Pancreas (tissue), 10 donors: ENCODE results near the gene SLC5A2. TPM values are rescaled to one million over a fixed set of nuclear protein-coding genes. Genes with fewer than 3 reads are reported as not detected.

Experiments
- ATAC-seq, 4 donors: fragments of 200-7000 bp; cut with Tn5 transposase; one replicate each; pipeline versions ENCODE4 v1.8.0 to v1.9.1; 2020; ENCODE audit warnings: mild to moderate bottlenecking in 4 of 4, moderate library complexity in 4 of 4
- DNase-seq, 6 donors: peaks; one replicate each; pipeline ENCODE4 v3.0.0-alpha.2; 2020
- FAIRE-seq: peaks from 2 replicates; lab custom pipeline; 2012; peaks lifted over from hg19 to GRCh38; lab: Jason Lieb, UNC
- H3K27ac ChIP-seq, 4 donors: fragments of 200-600 bp; sonication (generic); 1 replicate in 3 of 4; 2 replicates in 1 of 4; pipeline versions ENCODE4 v1.5.0 to v1.8.0; 2020
- H3K27me3 ChIP-seq, 4 donors: fragments of 200-600 bp; one replicate each; pipeline ENCODE4 v1.8.0; 2021
- H3K36me3 ChIP-seq, 3 donors: fragments of 200-600 bp; sonication (generic) in 1 of 3; one replicate each; pipeline versions ENCODE4 v1.5.0 to v1.8.0; 2020 to 2021
- H3K4me1 ChIP-seq, 3 donors: fragments of 200-600 bp; one replicate each; pipeline ENCODE4 v1.8.0; 2021
- H3K4me3 ChIP-seq, 4 donors: fragments of 200-600 bp; sonication (generic) in 2 of 4; one replicate each; pipeline versions ENCODE4 v1.5.0 to v1.8.0; 2020 to 2021
- H3K9me3 ChIP-seq, 4 donors: fragments of 200-600 bp; one replicate each; pipeline ENCODE4 v1.8.0; 2021
- CTCF ChIP-seq, 4 donors: fragments of 200-600 bp; sonication (generic) in 3 of 4; IDR thresholded peaks; one replicate each; pipeline versions ENCODE4 v1.5.0 to v1.8.0; 2021; ENCODE audit warnings: antibody characterized with exemption in 4 of 4
- WGBS, 2 donors: extraction: QIAGEN DNeasy Blood & Tissue Kit; methylation state at CpG; one replicate each; pipeline ENCODE4 v1.1.7; 2013; 5-methylcytosine and 5-hydroxymethylcytosine counted together
- intact Hi-C, 3 donors: fragments of 100-400 bp; cut with DNase I; formaldehyde crosslinking; loops; one replicate each; pipeline versions ENCODE4 v1.11.1 to v1.14.2; 2022
- polyA plus RNA-seq, 2 donors: library from polyadenylated mRNA; stranded (reverse); fragments of 200-250 nt; gene quantifications; one replicate each; pipeline ENCODE4 v1.2.3, GENCODE V29; 2013
- total RNA-seq, 6 donors: library from RNA; stranded (reverse); fragmentation: NEBNext Ultra II Directional in 4 of 6; extraction: Animal tissue kit (Norgen Biotek cat#: 25700) in 4 of 6; gene quantifications; one replicate each; pipeline versions ENCODE4 v1.2.1 to v1.2.4, GENCODE V29; 2021 to 2023
- donor health status: healthy with polysubstance abuse.
- donor health status: DM: no; HTN: no; CAD: no; lungs with moderate emphysema.
- donor health status: DM: no; HTN: no; CAD: no.
- donor health status: control.
- donor health status: control.
- donor health status: Bipolar disorder and iron deficiency.
- donor health status: DM: yes; HTN: yes; CAD: no.
- donor health status: DM: no; HTN: no; CAD: no.
- donor health status: DM: no; HTN: no; CAD: no.
- donor health status: DM: yes; HTN: yes; CAD: no.

SLC5A2 gene
- total and polyA plus RNA-seq, 8 donors: 0.35 to 4.9 (median 0.64) TPM

DNA sequence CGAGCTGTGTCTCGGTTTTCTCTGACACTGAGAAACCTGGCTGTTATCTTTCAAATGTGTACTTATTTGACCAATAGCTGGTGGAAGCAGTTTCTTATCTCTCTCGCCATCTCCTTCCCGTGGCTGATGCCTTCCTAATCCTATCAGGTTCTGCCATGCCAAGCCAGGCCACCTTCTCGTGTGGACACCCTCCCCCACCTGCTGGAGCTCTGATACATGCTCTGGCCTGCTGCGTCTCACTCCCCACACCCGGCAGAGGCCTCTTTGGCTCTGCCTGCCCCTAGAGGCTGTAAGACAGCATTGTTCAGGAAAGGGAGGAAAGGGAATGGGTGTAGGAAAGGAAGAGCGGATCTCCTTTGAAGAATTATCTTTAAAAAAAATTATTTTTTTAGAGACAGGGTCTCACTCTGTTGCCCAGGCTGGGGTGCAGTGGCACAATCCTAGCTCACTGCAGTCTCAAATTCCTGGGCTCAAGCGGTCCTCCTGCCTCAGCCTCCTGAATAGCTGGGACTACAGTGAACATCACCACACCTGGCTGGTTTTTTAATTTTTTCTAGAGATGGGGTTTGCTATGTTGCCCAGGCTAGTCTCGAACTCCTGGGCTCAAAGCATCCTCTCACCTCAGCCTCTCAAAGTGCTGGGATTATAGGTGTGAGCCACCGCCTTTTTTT, 31.1 kb upstream of the SLC5A2 start:
- peak; percentile 79 to 88 (median 84) for ATAC-seq
- peaks cover 3 to 36% (median 5%) of the 10 kb centered on the region in 3 donors for H3K4me1 ChIP-seq

DNA sequence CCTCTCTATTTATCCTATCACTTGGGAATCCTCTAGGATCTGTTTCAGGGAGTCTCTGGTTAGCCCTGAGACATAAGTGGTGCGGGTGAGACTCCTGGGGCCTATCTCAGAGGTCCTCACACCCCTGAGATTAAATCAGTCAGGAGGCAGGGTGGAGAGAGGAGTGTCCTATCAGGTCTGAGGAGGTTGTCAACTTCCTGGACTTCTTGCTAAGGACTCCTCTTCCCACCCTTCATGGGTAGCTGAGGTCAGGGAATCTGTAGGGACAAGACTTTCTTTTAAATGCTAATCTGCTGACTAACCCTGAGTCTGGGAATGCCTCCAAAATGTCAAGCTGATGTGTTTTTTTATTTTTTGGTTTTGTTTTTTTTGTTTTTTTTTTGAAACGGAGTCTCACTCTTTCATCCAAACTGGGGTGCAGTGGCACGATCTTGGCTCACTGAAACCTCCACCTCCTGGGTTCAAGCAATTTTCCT, 30.3 kb upstream of the SLC5A2 start:
- no peaks in the 10 kb centered on the region for H3K36me3 ChIP-seq
- ATAC-seq (peak in 3 of 4 donors; percentile 37 to 55 (median 43)), FAIRE-seq (no peak), DNase-seq (no peak)
- 52 to 70% methylated on average over 3 of the region's 3 CpGs for whole genome bisulfite sequencing, 2 donors
- peaks cover 12 to 44% (median 13%) of the 10 kb centered on the region in 3 donors for H3K4me1 ChIP-seq
- H3K9me3 ChIP-seq: no peaks in the 10 kb centered on the region
- intact Hi-C loops: no loop called here
- no peak overlapping the region for H3K4me3 ChIP-seq
- H3K27ac ChIP-seq: peak overlapping the region in 1 of 4 donors; percentile 46
- no peaks in the 10 kb centered on the region for H3K27me3 ChIP-seq
- no peak for TF ChIP-seq CTCF (IDR thresholded peaks at IDR 0.05)

More for the DNA sequence above, 31.1 kb upstream of the SLC5A2 start:
- no peaks in the 10 kb centered on the region for H3K27me3 ChIP-seq
- DNase-seq (peak in 3 of 6 donors; percentile 53 to 79 (median 59)), FAIRE-seq (no peak)
- intact Hi-C loops: no loop called here
- H3K27ac ChIP-seq: no peak overlapping the region
- no peak overlapping the region for H3K4me3 ChIP-seq
- no peaks in the 10 kb centered on the region for H3K9me3 ChIP-seq
- no peaks in the 10 kb centered on the region for H3K36me3 ChIP-seq
- WGBS, 2 donors: 46% methylated on average over 11 of the region's 11 CpGs
- peak in 2 of 4 donors; percentile 19 to 25 for TF ChIP-seq CTCF (IDR thresholded peaks at IDR 0.05)

GRCh38 chr16:31453255-31454204, 29.4 kb upstream of the SLC5A2 start:
- Histone ChIP-seq H3K4me1 (peaks cover 14 to 48% (median 14%) of the 10 kb centered on the region in 3 donors), H3K27me3 (no peaks in the 10 kb centered on the region), H3K4me3 (no peak overlapping the region), H3K9me3 (no peaks in the 10 kb centered on the region), H3K36me3 (no peaks in the 10 kb centered on the region), H3K27ac (no peak overlapping the region)
- FAIRE-seq (no peak), ATAC-seq (no peak), DNase-seq (peak in 1 of 6 donors; percentile 31)
- intact Hi-C loops: no loop called here
- TF ChIP-seq CTCF (IDR thresholded peaks at IDR 0.05): no peak
- WGBS, 2 donors: 68 to 75% methylated on average over 20 of the region's 20 CpGs

DNA sequence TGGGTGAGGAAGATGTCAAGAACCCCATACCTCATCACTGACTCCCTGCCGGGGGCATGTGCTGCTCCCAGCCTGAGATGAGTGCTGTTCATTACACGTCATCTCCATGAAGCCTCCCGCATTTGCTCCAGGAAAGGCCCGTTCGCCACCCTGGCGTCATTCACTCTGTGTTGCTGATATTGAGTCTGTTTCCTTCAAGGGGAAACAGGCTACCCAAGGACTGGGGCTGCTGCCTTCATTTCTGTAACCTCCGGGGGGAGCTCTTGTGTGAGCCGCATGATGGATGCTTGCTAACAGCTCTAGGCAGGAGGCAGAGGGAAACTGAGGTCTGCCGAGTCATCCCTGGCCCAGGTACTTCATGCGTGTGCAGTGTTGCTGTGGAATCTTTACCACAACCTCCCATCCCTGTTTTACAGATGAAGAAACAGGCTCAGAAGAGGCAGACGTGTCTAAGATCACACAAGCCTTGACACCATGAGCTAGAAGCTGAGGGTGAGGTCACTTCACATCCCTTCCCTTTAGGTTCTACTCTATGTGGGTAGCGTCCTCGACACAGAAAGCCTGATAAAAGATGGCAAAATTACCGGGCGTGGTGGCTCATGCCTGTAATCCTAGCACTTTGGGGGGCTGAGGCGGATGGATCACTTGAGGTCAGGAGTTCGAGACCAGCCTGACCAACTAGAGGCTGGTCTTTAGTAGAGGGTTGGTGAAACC, 27.2 kb upstream of the SLC5A2 start:
- H3K36me3 ChIP-seq: no peaks in the 10 kb centered on the region
- no peaks in the 10 kb centered on the region for H3K27me3 ChIP-seq
- no peak overlapping the region for H3K4me3 ChIP-seq
- no peak for ATAC-seq
- H3K27ac ChIP-seq: no peak overlapping the region
- intact Hi-C loops: no loop called here
- no peaks in the 10 kb centered on the region for H3K9me3 ChIP-seq
- peaks cover 14 to 54% (median 21%) of the 10 kb centered on the region in 3 donors for H3K4me1 ChIP-seq
- WGBS, 2 donors: 68 to 72% methylated on average over 17 of the region's 17 CpGs
- no peak for TF ChIP-seq CTCF (IDR thresholded peaks at IDR 0.05)
- FAIRE-seq: no peak
- DNase-seq: peak in 1 of 6 donors; percentile 36
